Eye (tissue), 1 donor: Measurements from ENCODE around the gene CCDC106.

Experiments
- DNase-seq: peaks from one replicate; pipeline ENCODE4 v3.0.0-alpha.2; 2015

CCDC106 gene

GRCh38 chr19:55670280-55671053 lies 22.5 kb downstream of the CCDC106 start:
- peak; percentile 44 for DNase-seq

- DNase-seq, result no peak
Observed at GRCh38 chr19:55671054-55671378, 23.0 kb downstream of the CCDC106 start.

DNA sequence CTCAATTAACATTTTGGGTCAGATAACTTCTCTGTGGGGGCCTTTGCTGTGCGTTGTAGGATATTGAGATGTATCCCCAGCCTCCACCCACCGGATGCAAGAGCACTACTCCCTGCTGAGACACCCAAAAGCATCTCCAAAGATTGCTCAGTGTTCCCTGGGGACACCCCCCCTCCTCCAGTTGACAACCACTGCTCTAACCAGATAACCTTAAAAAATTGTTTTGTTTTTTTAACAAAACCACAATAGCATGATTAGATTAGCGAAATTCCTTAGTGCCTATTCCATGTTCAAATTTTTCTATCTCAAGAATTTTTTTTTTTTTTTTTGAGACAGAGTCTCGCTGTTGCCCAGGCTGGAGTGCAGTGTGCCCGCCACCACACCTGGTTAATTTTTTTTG lies 24.4 kb downstream of the CCDC106 start:
- DNase-seq, result no peak

- DNase-seq, result no peak
Observed at GRCh38 chr19:55673465-55673864, 25.5 kb downstream of the CCDC106 start.

GRCh38 chr19:55673889-55674288 lies 25.9 kb downstream of the CCDC106 start:
- no peak for DNase-seq

DNA sequence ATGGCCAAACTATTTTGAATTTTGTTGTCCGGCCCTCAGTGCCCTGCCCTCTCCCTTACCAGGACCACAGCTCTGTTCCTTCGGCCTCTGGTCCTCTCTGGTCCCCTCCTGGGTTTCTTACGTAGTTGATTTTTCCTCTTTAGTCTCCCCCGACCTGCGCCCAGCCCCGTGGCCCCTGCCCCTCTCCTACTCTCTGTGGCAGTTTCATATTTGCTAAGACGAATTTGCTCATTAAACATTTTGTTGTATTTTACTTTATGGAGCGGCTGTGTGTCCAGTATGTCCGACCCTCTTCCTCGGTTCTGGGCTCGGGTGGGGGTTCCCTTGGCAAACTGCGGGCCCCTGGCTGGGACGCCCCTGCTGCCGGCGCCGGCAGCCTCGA lies 26.4 kb downstream of the CCDC106 start:
- DNase-seq, result no peak

GRCh38 chr19:55674841-55675660 lies 27.0 kb downstream of the CCDC106 start, which contains the start of gene EPN1:
Gene EPN1 (plus strand): TSS chr19:55675226. CDS start chr19:55678628, 3,402 bp downstream.
- DNase-seq, result peak; percentile 98

- DNase-seq, result no peak
Observed at GRCh38 chr19:55675661-55676354, 27.8 kb downstream of the CCDC106 start.

- no peak for DNase-seq
Observed at GRCh38 chr19:55676383-55676782, 28.4 kb downstream of the CCDC106 start.

DNA sequence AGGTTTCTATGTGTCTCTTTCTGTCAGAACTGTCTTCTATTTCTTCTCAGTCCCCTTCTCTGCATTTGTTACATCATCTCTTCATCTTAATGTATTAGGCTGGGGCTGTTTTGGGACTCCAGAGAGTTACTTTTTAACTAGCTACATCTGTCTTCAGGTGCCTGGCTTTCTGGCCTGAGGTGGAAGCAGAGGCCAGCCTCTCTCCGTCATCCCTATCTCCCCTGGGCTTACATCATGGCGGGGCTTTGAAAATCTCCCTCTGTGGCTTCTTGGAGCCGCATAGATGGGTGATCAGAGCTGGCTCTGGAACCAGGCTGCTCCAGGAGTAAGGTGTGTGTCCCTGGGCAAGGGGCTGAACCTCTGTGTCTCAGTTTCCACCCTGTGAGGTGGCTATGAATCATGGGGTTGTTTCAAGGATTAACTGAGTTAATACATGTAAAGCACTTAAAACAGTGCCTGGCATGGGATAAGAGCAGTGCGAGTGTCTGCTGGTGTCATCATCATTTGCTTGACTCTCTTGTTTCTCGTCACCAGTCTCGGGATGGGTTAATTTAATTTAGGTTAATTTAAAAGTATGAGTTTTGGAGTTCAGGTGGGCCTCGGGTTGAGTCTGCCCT lies 29.0 kb downstream of the CCDC106 start:
- DNase-seq, result no peak

DNA sequence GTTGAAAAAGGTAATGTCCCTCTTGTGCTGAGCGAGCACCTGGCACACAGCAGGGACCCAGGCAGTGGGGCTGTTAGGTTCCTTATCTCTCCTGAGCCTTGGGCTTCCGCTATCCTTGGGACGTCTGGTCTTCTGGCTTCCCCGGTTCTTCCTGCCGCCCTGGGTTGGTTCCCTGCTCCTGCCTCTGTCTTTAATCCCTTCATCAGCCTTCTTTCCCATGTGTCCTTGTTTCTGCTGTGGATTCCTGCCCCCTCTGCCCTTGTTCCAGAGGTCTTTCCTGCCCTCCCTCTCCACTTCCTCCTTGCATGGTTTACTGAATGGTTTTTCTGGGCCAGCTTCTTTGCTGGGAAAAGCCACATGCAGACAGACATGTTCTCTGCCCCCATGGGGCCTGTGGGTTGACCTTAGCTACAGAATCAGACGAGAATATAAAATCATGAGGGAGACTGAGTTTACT lies 29.6 kb downstream of the CCDC106 start:
- no peak for DNase-seq

DNA sequence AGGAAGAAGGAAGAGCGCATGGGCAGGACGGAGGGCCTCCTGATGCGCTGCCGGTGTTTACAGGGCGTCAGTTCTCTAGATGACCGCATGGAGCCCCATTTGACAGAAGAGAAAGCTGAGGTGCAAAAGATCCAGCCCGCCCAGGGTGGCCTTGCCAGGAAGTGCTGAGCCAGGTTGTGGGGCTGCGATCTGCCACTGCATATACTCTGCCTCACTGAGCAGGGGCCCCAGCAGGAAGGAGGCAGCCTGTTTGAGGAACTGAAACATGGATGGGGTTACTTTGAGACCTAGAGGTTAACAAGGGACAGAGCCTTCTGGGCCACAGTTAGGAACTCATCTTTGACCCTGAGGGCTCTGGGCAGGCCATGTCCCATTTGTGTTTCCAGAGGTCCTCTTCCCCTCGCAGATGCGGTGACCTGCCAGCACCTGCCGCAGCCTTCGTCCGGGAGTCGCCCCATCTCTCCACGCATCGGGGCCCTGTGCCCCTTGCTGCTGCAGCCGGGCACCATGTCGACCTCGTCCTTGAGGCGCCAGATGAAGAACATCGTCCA lies 30.2 kb downstream of the CCDC106 start:
- no peak for DNase-seq

GRCh38 chr19:55679343-55680257 lies 31.6 kb downstream of the CCDC106 start:
- DNase-seq, result no peak

GRCh38 chr19:55680339-55681130 lies 32.5 kb downstream of the CCDC106 start:
- no peak for DNase-seq

DNA sequence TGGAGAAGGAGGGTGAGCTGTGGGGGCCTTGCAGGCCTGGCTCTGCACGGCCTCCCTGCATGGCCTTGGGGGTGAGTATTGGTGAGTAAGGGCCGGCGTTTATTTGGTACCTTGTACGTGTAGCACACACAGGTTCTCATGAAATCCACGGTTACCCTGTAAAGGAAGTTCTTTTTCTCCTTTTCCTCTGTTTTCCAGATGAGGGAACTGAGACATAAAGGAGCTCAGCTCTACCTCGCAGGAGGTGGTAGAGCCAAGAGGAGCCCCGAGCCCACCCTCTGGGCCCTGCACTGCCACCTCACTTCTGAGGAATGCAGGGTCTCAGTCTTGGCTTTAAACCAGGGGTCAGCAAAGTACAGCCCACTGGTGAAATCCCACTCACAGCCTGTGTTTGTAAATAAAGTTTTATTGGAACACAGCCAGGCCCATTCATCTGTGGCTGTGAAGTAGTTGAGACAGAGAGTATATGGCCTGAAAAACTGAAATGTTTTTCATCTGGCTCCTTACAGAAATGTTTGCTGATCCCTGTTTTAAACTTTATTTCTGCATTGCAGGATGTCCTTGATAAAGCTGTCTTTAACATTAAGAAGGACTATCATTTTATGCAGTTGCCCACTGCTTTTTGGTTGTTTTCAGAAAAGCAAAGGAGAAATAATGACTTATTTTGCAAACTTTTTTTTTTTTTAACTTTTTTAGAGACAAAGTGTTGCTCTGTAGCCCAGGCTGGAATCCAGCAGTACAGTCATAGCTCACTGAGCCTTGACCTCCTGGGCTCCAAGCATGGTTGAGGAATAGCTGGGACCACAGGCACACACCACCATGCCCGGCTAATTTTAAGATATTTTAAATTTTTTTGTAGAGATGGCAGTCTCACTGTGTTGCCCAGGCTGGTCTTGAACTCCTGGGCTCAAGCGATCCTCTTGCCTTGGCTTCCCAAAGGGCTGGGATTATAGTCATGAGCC lies 33.4 kb downstream of the CCDC106 start:
- no peak for DNase-seq

DNA sequence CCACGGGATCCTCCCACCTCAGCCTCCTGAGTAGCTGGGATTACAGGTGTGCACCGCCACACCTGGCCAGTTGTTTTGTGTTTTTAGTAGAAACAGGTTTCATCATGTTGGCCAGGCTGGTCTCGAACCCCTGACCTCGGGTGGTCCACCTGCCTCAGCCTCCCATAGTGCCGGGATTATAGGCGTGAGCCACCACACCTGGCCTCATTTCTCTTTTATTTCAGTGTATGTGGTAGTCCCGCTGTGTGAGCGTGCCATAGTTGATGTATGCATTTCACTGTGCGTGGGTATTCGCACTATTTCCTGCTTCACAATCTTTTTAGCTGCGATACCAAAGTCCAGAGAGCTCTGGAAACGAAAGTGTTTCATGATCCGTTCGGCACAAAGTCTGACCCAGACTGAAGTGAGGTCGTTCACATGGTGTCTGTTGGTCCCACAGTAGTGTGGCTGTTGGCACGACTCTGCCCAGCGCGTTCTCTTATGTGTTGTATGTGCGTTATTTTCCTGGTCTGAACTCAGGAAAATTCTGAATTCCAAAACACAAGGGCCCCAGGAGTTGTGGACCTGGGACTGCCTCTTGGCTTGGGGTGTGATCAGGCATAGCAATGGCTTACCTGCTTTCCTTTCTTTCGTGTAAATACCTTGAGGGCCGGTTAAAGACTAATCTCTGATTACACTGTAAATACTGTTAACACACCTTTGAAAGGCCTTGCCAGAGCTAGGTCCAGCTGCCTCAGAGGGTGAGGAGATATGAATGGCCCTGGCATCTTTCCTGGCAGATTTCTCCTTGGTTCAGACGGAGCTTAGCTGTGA lies 35.6 kb downstream of the CCDC106 start:
- DNase-seq, result no peak

GRCh38 chr19:55684946-55685681 lies 37.1 kb downstream of the CCDC106 start:
- DNase-seq, result no peak

- no peak for DNase-seq
Observed at GRCh38 chr19:55685776-55686175, 37.8 kb downstream of the CCDC106 start.
